ENCODE results near the gene MS4A2.
"Not testable (repeated sequence)": the region's sequence is repeated elsewhere in the genome, so short reads cannot be mapped to it uniquely, and the experiment has no call there.

MS4A2 gene

DNA sequence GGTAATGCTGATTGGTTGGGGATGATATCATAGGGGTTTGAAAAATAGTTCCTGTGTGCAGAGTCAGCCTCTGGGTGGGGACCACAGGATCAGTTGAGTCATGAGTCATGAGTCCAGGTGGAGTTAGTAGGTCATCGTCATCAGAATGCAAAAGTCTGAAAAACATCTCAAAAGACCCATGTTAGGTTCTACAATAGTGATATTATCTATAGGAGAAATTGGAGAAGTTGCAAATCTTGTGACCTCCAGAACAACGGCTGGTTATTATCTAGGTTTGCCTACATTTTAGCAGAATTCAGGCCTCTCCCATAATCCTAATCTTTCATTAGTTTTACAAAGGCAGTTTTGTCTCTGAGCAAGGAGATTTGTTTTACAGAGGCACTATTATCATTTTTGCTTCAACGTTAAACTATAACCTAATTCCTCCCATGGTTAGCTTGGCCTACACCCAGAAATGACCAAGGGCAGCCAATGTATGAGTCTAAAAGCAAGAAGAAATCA is 38.9 kb downstream of the MS4A2 start:
- H3K27me3 ChIP-seq (ENCODE audit: insufficient read depth, low read length, poor library complexity) = no peaks in the 10 kb centered on the region
- no peaks in the 10 kb centered on the region for H3K36me3 ChIP-seq (ENCODE audit: insufficient read depth, low read length)
- TF ChIP-seq, protein P1, sequence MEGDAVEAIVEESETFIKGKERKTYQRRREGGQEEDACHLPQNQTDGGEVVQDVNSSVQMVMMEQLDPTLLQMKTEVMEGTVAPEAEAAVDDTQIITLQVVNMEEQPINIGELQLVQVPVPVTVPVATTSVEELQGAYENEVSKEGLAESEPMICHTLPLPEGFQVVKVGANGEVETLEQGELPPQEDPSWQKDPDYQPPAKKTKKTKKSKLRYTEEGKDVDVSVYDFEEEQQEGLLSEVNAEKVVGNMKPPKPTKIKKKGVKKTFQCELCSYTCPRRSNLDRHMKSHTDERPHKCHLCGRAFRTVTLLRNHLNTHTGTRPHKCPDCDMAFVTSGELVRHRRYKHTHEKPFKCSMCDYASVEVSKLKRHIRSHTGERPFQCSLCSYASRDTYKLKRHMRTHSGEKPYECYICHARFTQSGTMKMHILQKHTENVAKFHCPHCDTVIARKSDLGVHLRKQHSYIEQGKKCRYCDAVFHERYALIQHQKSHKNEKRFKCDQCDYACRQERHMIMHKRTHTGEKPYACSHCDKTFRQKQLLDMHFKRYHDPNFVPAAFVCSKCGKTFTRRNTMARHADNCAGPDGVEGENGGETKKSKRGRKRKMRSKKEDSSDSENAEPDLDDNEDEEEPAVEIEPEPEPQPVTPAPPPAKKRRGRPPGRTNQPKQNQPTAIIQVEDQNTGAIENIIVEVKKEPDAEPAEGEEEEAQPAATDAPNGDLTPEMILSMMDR (IDR thresholded peaks at IDR 0.05; ENCODE audit: borderline replicate concordance, extremely low read depth, low read length, poor library complexity, severe bottlenecking) = no peak
- TF ChIP-seq EZH2 (IDR thresholded peaks at IDR 0.05; ENCODE audit: borderline replicate concordance, low read depth, low read length, severe bottlenecking) = no peak
- DNase-seq (no peak), ATAC-seq (ENCODE audit: insufficient read depth, low read depth) (no peak)
- no peak overlapping the region for H3K9ac ChIP-seq (ENCODE audit: low read depth, low read length)
- H3K4me1 ChIP-seq (ENCODE audit: insufficient read depth, low read length) = no peaks in the 10 kb centered on the region
- H2AFZ ChIP-seq (ENCODE audit: low read depth, low read length) = no peak overlapping the region
- no peak overlapping the region for H3K4me3 ChIP-seq (ENCODE audit: low read depth in 1 of 2, low read length in 2 of 2)
- H3K79me2 ChIP-seq (ENCODE audit: insufficient read depth, low read length) = no peaks in the 10 kb centered on the region
- no peak overlapping the region for H3K27ac ChIP-seq (ENCODE audit: low read length)
- no peaks in the 10 kb centered on the region for H3K9me3 ChIP-seq (ENCODE audit: insufficient read depth, low read length, severe bottlenecking)
- no peaks in the 10 kb centered on the region for H4K20me1 ChIP-seq (ENCODE audit: insufficient read depth, low read length)
- H3K4me2 ChIP-seq (ENCODE audit: insufficient read depth, low read length) = no peak overlapping the region

DNA sequence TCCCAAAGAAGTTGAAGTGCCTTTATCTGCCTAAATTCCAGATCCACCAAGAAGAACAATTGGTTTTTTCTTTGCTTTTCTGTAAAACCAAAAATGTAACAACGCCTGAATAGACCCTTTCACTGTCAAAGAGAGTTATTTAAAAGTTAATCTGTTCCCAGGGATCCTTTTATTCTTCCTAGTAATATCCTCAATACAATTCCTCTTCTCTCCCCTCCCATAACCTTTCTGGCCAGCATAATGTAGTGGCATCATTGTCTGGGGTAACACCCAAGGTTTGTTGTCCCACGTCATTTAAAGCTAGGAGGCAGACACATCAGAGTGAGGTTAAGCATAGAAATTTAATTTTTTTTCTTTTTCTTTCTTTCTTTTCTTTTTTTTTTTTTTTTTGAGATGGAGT is 39.9 kb downstream of the MS4A2 start:
- H3K9me3 ChIP-seq (ENCODE audit: insufficient read depth, low read length, severe bottlenecking) = no peaks in the 10 kb centered on the region
- ATAC-seq (ENCODE audit: insufficient read depth, low read depth) = no peak
- no peak overlapping the region for H3K9ac ChIP-seq (ENCODE audit: low read depth, low read length)
- H3K4me1 ChIP-seq (ENCODE audit: insufficient read depth, low read length) = no peaks in the 10 kb centered on the region
- H2AFZ ChIP-seq (ENCODE audit: low read depth, low read length) = no peak overlapping the region
- no peaks in the 10 kb centered on the region for H3K36me3 ChIP-seq (ENCODE audit: insufficient read depth, low read length)
- no peaks in the 10 kb centered on the region for H4K20me1 ChIP-seq (ENCODE audit: insufficient read depth, low read length)
- no peaks in the 10 kb centered on the region for H3K79me2 ChIP-seq (ENCODE audit: insufficient read depth, low read length)
- no peak overlapping the region for H3K4me2 ChIP-seq (ENCODE audit: insufficient read depth, low read length)
- no peak for TF ChIP-seq EZH2 (IDR thresholded peaks at IDR 0.05; ENCODE audit: borderline replicate concordance, low read depth, low read length, severe bottlenecking)
- no peak overlapping the region for H3K4me3 ChIP-seq (ENCODE audit: low read depth in 1 of 2, low read length in 2 of 2)
- no peaks in the 10 kb centered on the region for H3K27me3 ChIP-seq (ENCODE audit: insufficient read depth, low read length, poor library complexity)
- no peak for DNase-seq
- no peak overlapping the region for H3K27ac ChIP-seq (ENCODE audit: low read length)

DNA sequence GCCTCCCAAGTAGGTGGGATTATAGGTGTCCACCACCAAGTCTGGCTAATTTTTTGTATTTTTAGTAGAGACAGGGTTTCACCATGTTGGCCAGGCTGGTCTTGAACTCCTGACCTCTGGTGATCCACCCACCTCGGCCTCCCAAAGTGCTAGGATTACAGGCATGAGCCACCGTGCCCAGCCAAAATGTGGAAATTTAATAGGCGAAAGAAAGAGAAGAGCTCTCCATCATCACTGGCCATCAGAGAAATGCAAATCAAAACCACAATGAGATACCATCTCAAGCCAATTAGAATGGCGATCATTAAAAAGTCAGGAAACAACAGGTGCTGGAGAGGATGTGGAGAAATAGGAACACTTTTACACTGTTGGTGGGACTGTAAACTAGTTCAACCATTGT is 40.4 kb downstream of the MS4A2 start:
- H4K20me1 ChIP-seq (ENCODE audit: insufficient read depth, low read length); ATAC-seq (ENCODE audit: insufficient read depth, low read depth); H3K4me1 ChIP-seq (ENCODE audit: insufficient read depth, low read length); H3K4me3 ChIP-seq (ENCODE audit: low read depth in 1 of 2, low read length in 2 of 2); H3K27me3 ChIP-seq (ENCODE audit: insufficient read depth, low read length, poor library complexity); DNase-seq; H2AFZ ChIP-seq (ENCODE audit: low read depth, low read length); H3K9me3 ChIP-seq (ENCODE audit: insufficient read depth, low read length, severe bottlenecking); H3K9ac ChIP-seq (ENCODE audit: low read depth, low read length); H3K79me2 ChIP-seq (ENCODE audit: insufficient read depth, low read length); H3K36me3 ChIP-seq (ENCODE audit: insufficient read depth, low read length); H3K27ac ChIP-seq (ENCODE audit: low read length); H3K4me2 ChIP-seq (ENCODE audit: insufficient read depth, low read length): not testable (repeated sequence)

DNA sequence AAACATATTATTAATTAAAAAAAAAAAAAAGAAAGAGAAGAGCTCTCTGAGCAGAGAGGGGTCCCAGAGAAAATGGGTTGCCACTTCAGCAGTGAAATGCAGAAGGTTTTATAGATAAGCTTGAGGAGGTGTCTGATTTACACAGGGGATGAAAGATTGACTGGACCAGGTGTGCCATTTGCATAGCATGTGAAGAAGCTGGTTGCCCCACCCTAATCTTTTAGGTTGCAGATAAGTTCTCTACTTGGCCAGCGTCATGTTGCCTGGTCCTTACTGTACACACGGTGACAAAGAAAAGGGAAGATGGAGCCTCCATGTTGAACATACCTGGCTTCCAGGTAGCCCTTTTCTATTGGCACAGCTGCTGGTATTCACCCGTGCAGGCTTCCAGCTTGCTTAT is 41.4 kb downstream of the MS4A2 start:
- Histone ChIP-seq H3K4me2 (ENCODE audit: insufficient read depth, low read length) (no peak overlapping the region), H3K4me1 (ENCODE audit: insufficient read depth, low read length) (no peaks in the 10 kb centered on the region), H3K9me3 (ENCODE audit: insufficient read depth, low read length, severe bottlenecking) (peaks cover 3% of the 10 kb centered on the region), H3K27me3 (ENCODE audit: insufficient read depth, low read length, poor library complexity) (no peaks in the 10 kb centered on the region), H3K36me3 (ENCODE audit: insufficient read depth, low read length) (no peaks in the 10 kb centered on the region), H4K20me1 (ENCODE audit: insufficient read depth, low read length) (no peaks in the 10 kb centered on the region), H3K79me2 (ENCODE audit: insufficient read depth, low read length) (no peaks in the 10 kb centered on the region), H2AFZ (ENCODE audit: low read depth, low read length) (no peak overlapping the region), H3K4me3 (ENCODE audit: low read depth in 1 of 2, low read length in 2 of 2) (no peak overlapping the region), H3K27ac (ENCODE audit: low read length) (no peak overlapping the region), H3K9ac (ENCODE audit: low read depth, low read length) (no peak overlapping the region)
- ATAC-seq (ENCODE audit: insufficient read depth, low read depth) = no peak
- DNase-seq = no peak
- TF ChIP-seq EZH2 (IDR thresholded peaks at IDR 0.05; ENCODE audit: borderline replicate concordance, low read depth, low read length, severe bottlenecking) = no peak
- TF ChIP-seq, protein P1 (IDR thresholded peaks at IDR 0.05; ENCODE audit: borderline replicate concordance, extremely low read depth, low read length, poor library complexity, severe bottlenecking) = no peak
